Measurements from ENCODE around the gene ZNF471. TPM values are rescaled to one million over a fixed set of nuclear protein-coding genes. Genes with fewer than 3 reads are reported as not detected.

ZNF471 gene
- total RNA-seq, 1 donor: 3.9 TPM

- DNase-seq (ENCODE audit: low read depth): no peak
- no peak overlapping the region for H3K4me3 ChIP-seq (ENCODE audit: low read depth, low read length)
- TF ChIP-seq CTCF (IDR thresholded peaks at IDR 0.05; ENCODE audit: insufficient read depth, low read depth, low read length): no peak
Measured at GRCh38 chr19:56572589-56572988, 64.9 kb downstream of the ZNF471 start.

- no peak for DNase-seq (ENCODE audit: low read depth)
- TF ChIP-seq CTCF (IDR thresholded peaks at IDR 0.05; ENCODE audit: insufficient read depth, low read depth, low read length): no peak
- H3K4me3 ChIP-seq (ENCODE audit: low read depth, low read length): no peak overlapping the region
Measured at GRCh38 chr19:56573914-56574313, 66.3 kb downstream of the ZNF471 start.

- no peak overlapping the region for H3K4me3 ChIP-seq (ENCODE audit: low read depth, low read length)
- no peak for DNase-seq (ENCODE audit: low read depth)
- no peak for TF ChIP-seq CTCF (IDR thresholded peaks at IDR 0.05; ENCODE audit: insufficient read depth, low read depth, low read length)
Measured at GRCh38 chr19:56577719-56578602, 70.3 kb downstream of the ZNF471 start.

Other genes starting within 250 kb of the ZNF471 start
- gene EDDM13, start 235.1 kb upstream of the ZNF471 start, total RNA-seq: not detected in 2 replicates
- 6.5 and 8.4 TPM in 2 replicates for gene ZSCAN5A, start 193.0 kb upstream of the ZNF471 start, total RNA-seq
- 2.3 and 2.6 TPM in 2 replicates for gene ZNF582, start 114.3 kb upstream of the ZNF471 start, total RNA-seq
- gene ZNF583, start 103.5 kb upstream of the ZNF471 start, total RNA-seq: 7.1 and 9.1 TPM in 2 replicates
- 0.97 and 2.6 TPM in 2 replicates for gene ZNF667, start 30.5 kb upstream of the ZNF471 start, total RNA-seq
- gene ZFP28, start 31.1 kb downstream of the ZNF471 start, total RNA-seq: 6.1 and 12.1 TPM in 2 replicates
- gene ZNF470, start 59.6 kb downstream of the ZNF471 start, total RNA-seq: 2.6 and 3.9 TPM in 2 replicates
- 8.2 and 8.4 TPM in 2 replicates for gene ZNF71, start 87.4 kb downstream of the ZNF471 start, total RNA-seq
- gene SMIM17, start 135.3 kb downstream of the ZNF471 start, total RNA-seq: 0.43 TPM in 1 of 2 replicates, not detected in the other
- gene ZNF835, start 163.9 kb downstream of the ZNF471 start, total RNA-seq: 0.32 TPM in 1 of 2 replicates, not detected in the other

All from fibroblast of villous mesenchyme (primary cell).